Measurements from ENCODE around the gene JMJD7.

JMJD7 gene

GRCh38 chr15:41810651-41811431 is 17.1 kb upstream of the JMJD7 start:
- DNase-seq (ENCODE audit: extremely low spot score) = no peak
- ChIA-PET CTCF (interaction anchor here (0.6 to 6.4 kb wide), 29 partner anchors 9 to 345 kb away, joined by 3 to 316 read pairs (median 6); partner anchors contain the start of genes JMJD7, MAPKBP1 and MGA), POLR2A (interaction anchor here (0.7 kb wide), 1 partner anchor 297 kb away, joined by 4 read pairs; the partner anchor contains the start of gene LTK)
- TF ChIP-seq CTCF (IDR thresholded peaks at IDR 0.05; ENCODE audit: control extremely low read depth, extremely low read depth, low read depth, missing control alignments) = no peak

GRCh38 chr15:41811432-41812195 is 16.3 kb upstream of the JMJD7 start:
- peak; percentile 86 for DNase-seq (ENCODE audit: extremely low spot score)
- POLR2A ChIA-PET = interaction anchor here (0.8 kb wide), 1 partner anchor 254 kb away, joined by 4 read pairs; no protein-coding TSS in a partner anchor
- CTCF ChIA-PET = interaction anchor here (0.7 to 6.4 kb wide), 38 partner anchors 10 to 349 kb away, joined by 3 to 316 read pairs (median 4); partner anchors contain the start of genes JMJD7, MAPKBP1 and MGA
- peak; percentile 91 for TF ChIP-seq CTCF (IDR thresholded peaks at IDR 0.05; ENCODE audit: control extremely low read depth, extremely low read depth, low read depth, missing control alignments)

GRCh38 chr15:41812820-41813375 is 15.0 kb upstream of the JMJD7 start:
- no peak for DNase-seq (ENCODE audit: extremely low spot score)
- ChIA-PET POLR2A (no interaction called here), CTCF (interaction anchor here (1.2 to 6.4 kb wide), 15 partner anchors 9 to 350 kb away, joined by 3 to 316 read pairs (median 13); partner anchors contain the start of genes JMJD7 and MAPKBP1)
- no peak for TF ChIP-seq CTCF (IDR thresholded peaks at IDR 0.05; ENCODE audit: control extremely low read depth, extremely low read depth, low read depth, missing control alignments)

- ChIA-PET CTCF (interaction anchor here (1.3 to 6.4 kb wide), 10 partner anchors 8 to 347 kb away, joined by 3 to 316 read pairs (median 14); partner anchors contain the start of genes JMJD7 and MAPKBP1), POLR2A (no interaction called here)
- no peak for DNase-seq (ENCODE audit: extremely low spot score)
- TF ChIP-seq CTCF (IDR thresholded peaks at IDR 0.05; ENCODE audit: control extremely low read depth, extremely low read depth, low read depth, missing control alignments) = no peak
Observed at GRCh38 chr15:41813426-41813825, 14.5 kb upstream of the JMJD7 start.

GRCh38 chr15:41814534-41814933 is 13.4 kb upstream of the JMJD7 start:
- TF ChIP-seq CTCF (IDR thresholded peaks at IDR 0.05; ENCODE audit: control extremely low read depth, extremely low read depth, low read depth, missing control alignments) = no peak
- ChIA-PET POLR2A (no interaction called here), CTCF (interaction anchor here (0.8 to 6.4 kb wide), 2 partner anchors 39 to 211 kb away, joined by 3 to 316 read pairs; partner anchors contain the start of gene MAPKBP1)
- DNase-seq (ENCODE audit: extremely low spot score) = no peak

GRCh38 chr15:41816788-41817187 is 11.1 kb upstream of the JMJD7 start:
- CTCF ChIA-PET = interaction anchor here (1.3 to 2.3 kb wide), 3 partner anchors 43 to 213 kb away, joined by 3 to 15 read pairs (median 3); partner anchors contain the start of gene MAPKBP1
- TF ChIP-seq CTCF (IDR thresholded peaks at IDR 0.05; ENCODE audit: control extremely low read depth, extremely low read depth, low read depth, missing control alignments) = no peak
- POLR2A ChIA-PET = no interaction called here
- no peak for DNase-seq (ENCODE audit: extremely low spot score)

Measured in GM10248 (cell line).